Uterus (tissue), 4 donors: ENCODE measurements around the gene ARF6. TPM values are rescaled to one million over a fixed set of nuclear protein-coding genes. Genes with fewer than 3 reads are reported as not detected.

ENCODE experiments used
- DNase-seq, 2 donors: peaks; one replicate each; pipeline ENCODE4 v3.0.0-alpha.2; 2019 to 2020
- H3K27ac ChIP-seq, 2 donors: fragments of 200-600 bp; sonication (generic); 1 replicate in 1 of 2; 2 replicates in 1 of 2; pipeline ENCODE4 v1.5.1; 2016 to 2018
- H3K27me3 ChIP-seq, 2 donors: fragments of 200-600 bp; sonication (generic); one replicate each; pipeline ENCODE4 v1.5.1; 2018 to 2019; ENCODE audit warnings: control low read depth in 1 of 2
- H3K36me3 ChIP-seq, 2 donors: fragments of 200-600 bp; sonication (generic); one replicate each; pipeline ENCODE4 v1.5.1; 2019; ENCODE audit warnings: control low read depth in 1 of 2
- H3K4me1 ChIP-seq, 2 donors: fragments of 200-600 bp; sonication (generic); one replicate each; pipeline ENCODE4 v1.5.1; 2018 to 2019; ENCODE audit warnings: control low read depth in 1 of 2
- H3K4me3 ChIP-seq, 2 donors: fragments of 200-600 bp; sonication (generic); 1 replicate in 1 of 2; 2 replicates in 1 of 2; pipeline ENCODE4 v1.5.1; 2018 to 2019; ENCODE audit warnings: mild to moderate bottlenecking in 1 of 2
- H3K9me3 ChIP-seq, 2 donors: fragments of 200-600 bp; sonication (generic); one replicate each; pipeline ENCODE4 v1.5.1; 2019; ENCODE audit warnings: control low read depth in 1 of 2
- POLR2A ChIP-seq, 2 donors: fragments of 450-650 bp; IDR thresholded peaks; one replicate each; pipeline ENCODE4 v1.6.1; 2016; ENCODE audit warnings: antibody characterized with exemption in 2 of 2, mild to moderate bottlenecking in 1 of 2, moderate library complexity in 1 of 2
- intact Hi-C: fragments of 100-400 bp; cut with DNase I; formaldehyde crosslinking; loops from one replicate; pipeline ENCODE4 v1.15.1; 2023; ENCODE audit warnings: low total_unique reads
- total RNA-seq, 4 donors: library from RNA; depleted of rRNA in 3 of 4; stranded (reverse); fragments of >200 nt in 3 of 4; gene quantifications; one replicate each; pipeline versions ENCODE4 v1.1.0 to v1.2.4, GENCODE V29; 2014 to 2023
- TF ChIP-seq, protein P1 (sequence below), 4 experiments: fragments of 200-600 bp in 2 of 4; fragments of 450-650 bp in 2 of 4; sonication (generic) in 2 of 4; IDR thresholded peaks; one replicate each; pipeline ENCODE4 v1.5.1; 2016 to 2019; ENCODE audit warnings: antibody characterized with exemption in 4 of 4, mild to moderate bottlenecking in 2 of 4, moderate library complexity in 1 of 4
- donor health status: DM: yes; HTN: yes; CAD: no.

The ARF6 gene
- total RNA-seq, 4 donors from 2014 or later: 21.3 to 70.8 (median 36.1) TPM

- DNase-seq: no peak
- Histone ChIP-seq H3K27me3 (no peaks in the 10 kb centered on the region), H3K9me3 (no peaks in the 10 kb centered on the region), H3K4me3 (no peak overlapping the region), H3K27ac (no peak overlapping the region), H3K4me1 (no peaks in the 10 kb centered on the region), H3K36me3 (no peaks in the 10 kb centered on the region)
- intact Hi-C loops: no loop called here
- TF ChIP-seq, protein P1, sequence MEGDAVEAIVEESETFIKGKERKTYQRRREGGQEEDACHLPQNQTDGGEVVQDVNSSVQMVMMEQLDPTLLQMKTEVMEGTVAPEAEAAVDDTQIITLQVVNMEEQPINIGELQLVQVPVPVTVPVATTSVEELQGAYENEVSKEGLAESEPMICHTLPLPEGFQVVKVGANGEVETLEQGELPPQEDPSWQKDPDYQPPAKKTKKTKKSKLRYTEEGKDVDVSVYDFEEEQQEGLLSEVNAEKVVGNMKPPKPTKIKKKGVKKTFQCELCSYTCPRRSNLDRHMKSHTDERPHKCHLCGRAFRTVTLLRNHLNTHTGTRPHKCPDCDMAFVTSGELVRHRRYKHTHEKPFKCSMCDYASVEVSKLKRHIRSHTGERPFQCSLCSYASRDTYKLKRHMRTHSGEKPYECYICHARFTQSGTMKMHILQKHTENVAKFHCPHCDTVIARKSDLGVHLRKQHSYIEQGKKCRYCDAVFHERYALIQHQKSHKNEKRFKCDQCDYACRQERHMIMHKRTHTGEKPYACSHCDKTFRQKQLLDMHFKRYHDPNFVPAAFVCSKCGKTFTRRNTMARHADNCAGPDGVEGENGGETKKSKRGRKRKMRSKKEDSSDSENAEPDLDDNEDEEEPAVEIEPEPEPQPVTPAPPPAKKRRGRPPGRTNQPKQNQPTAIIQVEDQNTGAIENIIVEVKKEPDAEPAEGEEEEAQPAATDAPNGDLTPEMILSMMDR (IDR thresholded peaks at IDR 0.05): no peak
- no peak for TF ChIP-seq POLR2A (IDR thresholded peaks at IDR 0.05)
These were observed 11.4 kb downstream of the ARF6 start for GRCh38 chr14:49904270-49904669.

- intact Hi-C loops: no loop called here
- H3K36me3 ChIP-seq: no peaks in the 10 kb centered on the region
- no peak for DNase-seq
- H3K27ac ChIP-seq: no peak overlapping the region
- no peak overlapping the region for H3K4me3 ChIP-seq
- H3K9me3 ChIP-seq: no peaks in the 10 kb centered on the region
- no peaks in the 10 kb centered on the region for H3K27me3 ChIP-seq
- no peak for TF ChIP-seq POLR2A (IDR thresholded peaks at IDR 0.05)
- TF ChIP-seq, protein P1 (IDR thresholded peaks at IDR 0.05): no peak
- H3K4me1 ChIP-seq: no peaks in the 10 kb centered on the region
These were observed 13.1 kb downstream of the ARF6 start for GRCh38 chr14:49905989-49906388.

DNA sequence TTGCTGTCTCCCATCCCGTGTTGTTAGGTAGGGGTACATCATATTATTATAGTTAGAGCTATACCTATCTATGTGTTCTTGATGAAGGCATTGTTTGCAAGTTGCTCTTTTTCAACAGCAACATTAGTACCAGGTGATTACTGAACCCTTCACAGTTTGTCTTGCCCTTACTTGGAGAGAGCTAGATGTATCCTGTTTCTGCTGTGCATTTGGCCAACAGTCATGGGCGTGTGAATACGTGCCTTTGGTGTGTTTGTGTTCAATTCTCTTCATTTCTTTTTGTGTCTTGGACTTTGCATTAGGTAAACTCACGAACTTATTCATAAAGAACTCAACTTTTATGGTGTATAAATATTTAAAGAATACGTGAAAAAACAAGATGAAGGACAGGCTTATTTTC lies 14.3 kb downstream of the ARF6 start:
- no peaks in the 10 kb centered on the region for H3K36me3 ChIP-seq
- peak overlapping the region in 1 of 2 donors; percentile 19 for H3K27ac ChIP-seq
- no peaks in the 10 kb centered on the region for H3K9me3 ChIP-seq
- no peaks in the 10 kb centered on the region for H3K4me1 ChIP-seq
- H3K4me3 ChIP-seq: no peak overlapping the region
- TF ChIP-seq POLR2A (IDR thresholded peaks at IDR 0.05): no peak
- TF ChIP-seq, protein P1 (IDR thresholded peaks at IDR 0.05): no peak
- no peak for DNase-seq
- intact Hi-C loops: no loop called here
- no peaks in the 10 kb centered on the region for H3K27me3 ChIP-seq

- Histone ChIP-seq H3K27me3 (no peaks in the 10 kb centered on the region), H3K27ac (peak overlapping the region in 1 of 2 donors; percentile 8), H3K9me3 (no peaks in the 10 kb centered on the region), H3K4me1 (no peaks in the 10 kb centered on the region), H3K36me3 (no peaks in the 10 kb centered on the region), H3K4me3 (no peak overlapping the region)
- no peak for TF ChIP-seq POLR2A (IDR thresholded peaks at IDR 0.05)
- TF ChIP-seq, protein P1 (IDR thresholded peaks at IDR 0.05): no peak
- DNase-seq: no peak
- intact Hi-C loops: no loop called here
These were observed 15.5 kb downstream of the ARF6 start for GRCh38 chr14:49908433-49908782.

DNA sequence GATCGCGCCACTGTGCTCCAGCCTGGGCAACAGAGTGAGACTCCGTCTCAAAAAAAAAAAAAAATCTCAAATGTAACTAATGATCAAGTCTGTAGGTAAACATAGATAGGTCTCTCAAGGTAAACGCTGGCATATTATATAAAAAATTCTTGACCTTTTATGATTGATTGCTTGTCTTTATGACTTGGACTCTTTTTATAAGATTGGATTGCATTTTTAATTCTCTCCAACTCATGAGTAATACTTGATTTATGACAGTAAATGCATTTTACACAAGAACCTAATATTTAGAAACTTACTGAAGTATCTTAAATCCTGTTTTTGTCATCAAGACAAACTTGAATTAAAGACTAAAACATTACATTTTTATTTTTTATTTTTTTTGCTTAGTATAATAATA lies 16.1 kb downstream of the ARF6 start:
- Histone ChIP-seq H3K27ac (no peak overlapping the region), H3K9me3 (no peaks in the 10 kb centered on the region), H3K36me3 (no peaks in the 10 kb centered on the region), H3K27me3 (no peaks in the 10 kb centered on the region), H3K4me3 (no peak overlapping the region), H3K4me1 (no peaks in the 10 kb centered on the region)
- no peak for TF ChIP-seq POLR2A (IDR thresholded peaks at IDR 0.05)
- TF ChIP-seq, protein P1 (IDR thresholded peaks at IDR 0.05): no peak
- DNase-seq: no peak
- intact Hi-C loops: no loop called here
